ENCODE results near the gene CPLX1.

CPLX1 gene
- 0.15 to 0.95 (median 0.69) reads per million in 4 donors for total RNA-seq

GRCh38 chr4:825971-826330 lies at the start of gene CPLX1:
Gene CPLX1 (minus strand): TSS chr4:826129. CDS start chr4:824522, 1,607 bp downstream.
- DNase-seq, result peak in 1 of 5 donors; percentile 37

- no peak for DNase-seq
Measured at GRCh38 chr4:874971-875817, 49.3 kb upstream of the CPLX1 start.

GRCh38 chr4:874056-874455 lies 48.1 kb upstream of the CPLX1 start:
- DNase-seq, result no peak

GRCh38 chr4:872241-872981 lies 46.5 kb upstream of the CPLX1 start:
- DNase-seq, result no peak

- no peak for DNase-seq
Measured at GRCh38 chr4:871484-871883, 45.6 kb upstream of the CPLX1 start.

GRCh38 chr4:870951-871350 lies 45.0 kb upstream of the CPLX1 start:
- no peak for DNase-seq

GRCh38 chr4:869776-870175 lies 43.8 kb upstream of the CPLX1 start:
- DNase-seq, result no peak

GRCh38 chr4:868421-868820 lies 42.5 kb upstream of the CPLX1 start:
- DNase-seq, result no peak

GRCh38 chr4:867526-868250 lies 41.8 kb upstream of the CPLX1 start:
- no peak for DNase-seq

GRCh38 chr4:866761-867390 lies 40.9 kb upstream of the CPLX1 start:
- DNase-seq, result no peak

- no peak for DNase-seq
Measured at GRCh38 chr4:866068-866760, 40.3 kb upstream of the CPLX1 start.

GRCh38 chr4:865572-865971 lies 39.6 kb upstream of the CPLX1 start:
- no peak for DNase-seq

- DNase-seq, result no peak
Measured at GRCh38 chr4:865121-865465, 39.2 kb upstream of the CPLX1 start.

- DNase-seq, result no peak
Measured at GRCh38 chr4:864456-865120, 38.7 kb upstream of the CPLX1 start.

- DNase-seq, result no peak
Measured at GRCh38 chr4:860561-860960, 34.6 kb upstream of the CPLX1 start.

- no peak for DNase-seq
Measured at GRCh38 chr4:859496-859895, 33.6 kb upstream of the CPLX1 start.

- no peak for DNase-seq
Measured at GRCh38 chr4:858831-859451, 33.0 kb upstream of the CPLX1 start.

- DNase-seq, result no peak
Measured at GRCh38 chr4:858041-858481, 32.1 kb upstream of the CPLX1 start.

GRCh38 chr4:857461-857860 lies 31.5 kb upstream of the CPLX1 start:
- DNase-seq, result no peak

- DNase-seq, result peak in 1 of 5 donors; percentile 18
Measured at GRCh38 chr4:856225-856901, 30.4 kb upstream of the CPLX1 start.

- no peak for DNase-seq
Measured at GRCh38 chr4:855880-856224, 29.9 kb upstream of the CPLX1 start.

Data from T-helper 1 cell (primary cell).